ENCODE measurements around the gene SERTAD4.

SERTAD4 gene

GRCh38 chr1:210292231-210292871 lies 59.8 kb downstream of the SERTAD4 start:
- TF ChIP-seq TCF4 (CRISPR knock-in tag; IDR thresholded peaks at IDR 0.05; ENCODE audit: borderline replicate concordance) (no peak), PPARA (CRISPR knock-in tag; IDR thresholded peaks at IDR 0.05; ENCODE audit: borderline replicate concordance) (no peak), ZFP30 (CRISPR knock-in tag; IDR thresholded peaks at IDR 0.05) (no peak), OSR1 (CRISPR knock-in tag; IDR thresholded peaks at IDR 0.05) (no peak), BACH2 (CRISPR knock-in tag; IDR thresholded peaks at IDR 0.05; ENCODE audit: borderline replicate concordance) (no peak), POU6F1 (CRISPR knock-in tag; IDR thresholded peaks at IDR 0.05; ENCODE audit: borderline replicate concordance, low read depth) (0 out of 2 replicates have a peak, but pooled peaks have one; percentile 64), ZNF565 (CRISPR knock-in tag; conservative IDR thresholded peaks at IDR 0.05; ENCODE audit: low read depth) (no peak), CSDC2 (CRISPR knock-in tag; IDR thresholded peaks at IDR 0.05) (no peak)
- peak; percentile 53 for ATAC-seq

GRCh38 chr1:210293171-210293607 lies 60.6 kb downstream of the SERTAD4 start:
- peak; percentile 19 for ATAC-seq
- no peak for TF ChIP-seq ZFP30 (CRISPR knock-in tag; IDR thresholded peaks at IDR 0.05)
- no peak for TF ChIP-seq ZFP3 (CRISPR knock-in tag; IDR thresholded peaks at IDR 0.05)
- no peak for TF ChIP-seq TSHZ2 (CRISPR knock-in tag; IDR thresholded peaks at IDR 0.05)
- no peak for TF ChIP-seq OSR1 (CRISPR knock-in tag; IDR thresholded peaks at IDR 0.05)
- TF ChIP-seq BACH2 (CRISPR knock-in tag; IDR thresholded peaks at IDR 0.05; ENCODE audit: borderline replicate concordance), result no peak
- no peak for TF ChIP-seq PATZ1 (CRISPR knock-in tag; IDR thresholded peaks at IDR 0.05; ENCODE audit: borderline replicate concordance)
- TF ChIP-seq ESRRG (CRISPR knock-in tag; IDR thresholded peaks at IDR 0.05), result no peak
- TF ChIP-seq CREB5 (CRISPR knock-in tag; IDR thresholded peaks at IDR 0.05; ENCODE audit: low read depth), result no peak
- no peak for TF ChIP-seq ZC3H10 (CRISPR knock-in tag; IDR thresholded peaks at IDR 0.05)
- no peak for TF ChIP-seq GLIS3 (CRISPR knock-in tag; IDR thresholded peaks at IDR 0.05)

- peak; percentile 53 for ATAC-seq
- TF ChIP-seq ZNF8 (CRISPR knock-in tag; IDR thresholded peaks at IDR 0.05) (no peak), ZNF70 (CRISPR knock-in tag; IDR thresholded peaks at IDR 0.05) (no peak), ZC3H10 (CRISPR knock-in tag; IDR thresholded peaks at IDR 0.05) (no peak)
Observed at GRCh38 chr1:210294999-210295745, 62.6 kb downstream of the SERTAD4 start.

All from SK-N-SH treated with all-trans-retinoic acid at 6 μM for 48 hours (cell line).